H1 (cell line): ENCODE data around the gene POLA2. TPM values are rescaled to one million over a fixed set of nuclear protein-coding genes. Genes with fewer than 3 reads are reported as not detected.
A peak's percentile ranks its signal among the peaks of the same experiment; 100 is the strongest.

ENCODE experiments used
- CTCF ChIA-PET: fragments of 300-600 bp; sonication (Branson Sonifier 250); formaldehyde crosslinking; loops from one replicate; lab custom pipeline; 2021; ENCODE audit not compliant: partially characterized antibody; lab: Charles Lee
- POLR2A ChIA-PET: fragments of 300-600 bp; sonication (Branson Sonifier 250); formaldehyde crosslinking; loops from one replicate; lab custom pipeline; 2021; ENCODE audit warnings: inconsistent platforms; ENCODE audit not compliant: partially characterized antibody; lab: Charles Lee
- DNase-seq, 2 experiments: peaks; one replicate each; pipeline versions ENCODE4 v3.0.0 to v3.0.0-alpha.2; 2010 to 2022; ENCODE audit warnings: low spot score in 2 of 2, low read depth in 1 of 2, mixed read lengths in 1 of 2
- FAIRE-seq: peaks from 2 replicates; lab custom pipeline; 2011; peaks lifted over from hg19 to GRCh38; lab: Jason Lieb, UNC
- H2AFZ ChIP-seq: 2 replicates; pipeline ENCODE4 v1.8.1; 2012; ENCODE audit warnings: low read length, inconsistent platforms
- H2AK5ac ChIP-seq: 2 replicates; pipeline ENCODE4 v1.6.1; 2013; ENCODE audit warnings: low read depth, low read length
- H2BK120ac ChIP-seq: replicated peaks from 2 replicates; pipeline ENCODE3; 2013; ENCODE audit warnings: low read depth, low read length, inconsistent platforms
- H2BK12ac ChIP-seq: 2 replicates; pipeline ENCODE4 v1.6.1; 2013; ENCODE audit warnings: low read depth, low read length
- H2BK15ac ChIP-seq: 2 replicates; pipeline ENCODE4 v1.6.1; 2013; ENCODE audit warnings: low read length
- H2BK20ac ChIP-seq: 2 replicates; pipeline ENCODE4 v1.6.1; 2013; ENCODE audit warnings: low read length
- H2BK5ac ChIP-seq: 2 replicates; pipeline ENCODE4 v1.6.1; 2013; ENCODE audit warnings: low read depth, low read length
- H3K14ac ChIP-seq: 2 replicates; pipeline ENCODE4 v1.6.1; 2013; ENCODE audit warnings: inconsistent platforms; ENCODE audit not compliant: insufficient read length
- H3K18ac ChIP-seq: 2 replicates; pipeline ENCODE4 v1.6.1; 2013; ENCODE audit warnings: low read length; ENCODE audit errors: extremely low read depth
- H3K23ac ChIP-seq: 2 replicates; pipeline ENCODE4 v1.6.1; 2013; ENCODE audit warnings: inconsistent platforms; ENCODE audit not compliant: insufficient read length
- H3K23me2 ChIP-seq: 2 replicates; pipeline ENCODE4 v1.6.1; 2013; ENCODE audit warnings: low read depth, low read length
- H3K27ac ChIP-seq: 2 replicates; pipeline ENCODE4 v1.6.1; 2011; ENCODE audit warnings: low read depth, low read length, inconsistent platforms
- H3K27me3 ChIP-seq, 4 experiments: replicated peaks in 1 of 4; 1 replicate in 1 of 4; 2 replicates in 3 of 4; pipeline versions ENCODE4 v1.6.1 to v1.8.1; 2011 to 2013; ENCODE audit warnings: low read length in 3 of 4, mild to moderate bottlenecking in 3 of 4, inconsistent platforms in 2 of 4, mixed read lengths in 2 of 4, moderate library complexity in 1 of 4; ENCODE audit not compliant: control insufficient read depth in 3 of 4, insufficient read depth in 3 of 4; ENCODE audit errors: extremely low read depth in 1 of 4
- H3K36me3 ChIP-seq, 4 experiments: 2 replicates each; pipeline versions ENCODE4 v1.6.1 to v1.8.1; 2011 to 2013; ENCODE audit warnings: mild to moderate bottlenecking in 4 of 4, low read length in 3 of 4, moderate library complexity in 2 of 4, control low read depth in 1 of 4, inconsistent platforms in 1 of 4; ENCODE audit not compliant: insufficient read depth in 4 of 4, control insufficient read depth in 2 of 4
- H3K4ac ChIP-seq: replicated peaks from 2 replicates; pipeline ENCODE3; 2013; ENCODE audit warnings: low read length, low read depth, mixed read lengths, inconsistent platforms; ENCODE audit not compliant: insufficient read length
- H3K4me1 ChIP-seq, 4 experiments: replicated peaks in 1 of 4; 1 replicate in 1 of 4; 2 replicates in 3 of 4; pipeline versions ENCODE4 v1.6.1 to v1.8.1; 2011 to 2013; ENCODE audit warnings: low read length in 3 of 4, inconsistent platforms in 2 of 4, mixed read lengths in 1 of 4; ENCODE audit not compliant: insufficient read depth in 4 of 4, control insufficient read depth in 3 of 4
- H3K4me2 ChIP-seq, 2 experiments: 2 replicates each; pipeline versions ENCODE4 v1.6.1 to v1.8.1; 2011 to 2013; ENCODE audit warnings: low read depth in 2 of 2, low read length in 2 of 2, control low read depth in 1 of 2, inconsistent platforms in 1 of 2, mild to moderate bottlenecking in 1 of 2; ENCODE audit not compliant: insufficient read depth in 1 of 2
- H3K4me3 ChIP-seq, 4 experiments: fragments of 200-600, 300-600 bp in 1 of 4; sonication (generic), shearing (Covaris generic), sonication (Bioruptor Twin) in 1 of 4; 2 replicates each; pipeline versions ENCODE4 v1.5.1 to v1.8.1; 2011 to 2016; ENCODE audit warnings: low read length in 4 of 4, low read depth in 3 of 4, control low read depth in 2 of 4, inconsistent platforms in 2 of 4, mild to moderate bottlenecking in 2 of 4, mixed read lengths in 1 of 4, moderate library complexity in 1 of 4; ENCODE audit not compliant: insufficient read depth in 2 of 4; ENCODE audit errors: extremely low read depth in 1 of 4
- H3K56ac ChIP-seq: replicated peaks from 2 replicates; pipeline ENCODE3; 2013; ENCODE audit warnings: low read depth, mild to moderate bottlenecking, mixed read lengths, low read length, inconsistent platforms; ENCODE audit not compliant: insufficient read length
- H3K79me1 ChIP-seq: 2 replicates; pipeline ENCODE4 v1.6.1; 2013; ENCODE audit warnings: low read depth, low read length, control low read depth
- H3K79me2 ChIP-seq, 2 experiments: 2 replicates each; pipeline versions ENCODE4 v1.6.1 to v1.8.1; 2012 to 2013; ENCODE audit warnings: low read length in 2 of 2, mild to moderate bottlenecking in 2 of 2, inconsistent platforms in 1 of 2; ENCODE audit not compliant: insufficient read depth in 2 of 2, control insufficient read depth in 1 of 2
- H3K9ac ChIP-seq, 4 experiments: replicated peaks in 1 of 4; 1 replicate in 1 of 4; 2 replicates in 3 of 4; pipeline versions ENCODE4 v1.6.1 to v1.8.1; 2011 to 2013; ENCODE audit warnings: low read depth in 3 of 4, low read length in 3 of 4, control low read depth in 2 of 4, mild to moderate bottlenecking in 2 of 4, moderate library complexity in 2 of 4, inconsistent platforms in 1 of 4; ENCODE audit errors: extremely low read depth in 1 of 4
- H3K9me3 ChIP-seq, 2 experiments: 2 replicates each; pipeline versions ENCODE4 v1.6.1 to v1.8.1; 2012 to 2013; ENCODE audit warnings: mild to moderate bottlenecking in 2 of 2, moderate library complexity in 2 of 2, control low read depth in 1 of 2, inconsistent platforms in 1 of 2, low read depth in 1 of 2, low read length in 1 of 2, mixed read lengths in 1 of 2; ENCODE audit not compliant: insufficient read depth in 2 of 2
- H4K20me1 ChIP-seq, 2 experiments: replicated peaks in 1 of 2; 2 replicates each; pipeline versions ENCODE3 to v1.8.1; 2011 to 2013; ENCODE audit warnings: inconsistent platforms in 2 of 2, low read length in 2 of 2, mild to moderate bottlenecking in 1 of 2; ENCODE audit not compliant: insufficient read depth in 2 of 2, control insufficient read depth in 1 of 2
- H4K5ac ChIP-seq: 2 replicates; pipeline ENCODE4 v1.6.1; 2013; ENCODE audit warnings: low read length, low read depth, mixed read lengths, inconsistent platforms; ENCODE audit not compliant: insufficient read length
- H4K8ac ChIP-seq: 2 replicates; pipeline ENCODE4 v1.8.0; 2013; ENCODE audit warnings: mild to moderate bottlenecking, moderate library complexity, low read length, inconsistent platforms; ENCODE audit not compliant: insufficient read depth; ENCODE audit errors: extremely low read depth
- H4K91ac ChIP-seq: replicated peaks from 2 replicates; pipeline ENCODE3; 2013; ENCODE audit warnings: low read length, mixed read lengths, inconsistent platforms; ENCODE audit not compliant: insufficient read length
- POLR2AphosphoS5 ChIP-seq: IDR thresholded peaks from 2 replicates; pipeline ENCODE4 v1.6.1; 2011; ENCODE audit warnings: low read depth, low read length
- TAF1 ChIP-seq: IDR thresholded peaks from 2 replicates; pipeline ENCODE4 v1.6.1; 2011; ENCODE audit warnings: mild to moderate bottlenecking, low read depth, low read length
- WGBS, 2 experiments: shearing (Covaris generic) in 1 of 2; methylation state at CpG; one replicate each; pipeline versions ENCODE4 v1.1.6 to v1.1.7; 2013 to 2015; ENCODE audit warnings: low lambda C conversion rate in 2 of 2, mixed read lengths in 2 of 2, inconsistent platforms in 1 of 2, low coverage in 1 of 2, missing lambda C conversion rate in 1 of 2; ENCODE audit not compliant: insufficient replicate concordance in 2 of 2, insufficient coverage in 1 of 2, insufficient read length in 1 of 2; ENCODE audit errors: extremely low coverage in 1 of 2, missing lambda C conversion rate in 1 of 2; 5-methylcytosine and 5-hydroxymethylcytosine counted together
- polyA plus RNA-seq, 7 experiments: library from polyadenylated mRNA; depleted of rRNA in 3 of 7; stranded (reverse) in 5 of 7; unstranded in 2 of 7; fragments of >200 nt in 5 of 7; fragments of 200-250 nt in 2 of 7; gene quantifications; 1 replicate in 5 of 7; 2 replicates in 1 of 7; 4 replicates in 1 of 7; pipeline versions ENCODE4 v1.2.1 to v1.2.3, GENCODE V29; 2011 to 2013; ENCODE audit warnings: missing spikeins in 2 of 7, mixed read lengths in 2 of 7
- total RNA-seq: library from RNA; stranded (reverse); fragmentation: NEBNext Ultra II Directional; extraction: Animal tissue kit (Norgen Biotek cat#: 25700); gene quantifications from 2 replicates; pipeline ENCODE4 v1.2.1, GENCODE V29; 2021

The POLA2 gene
- total and polyA plus RNA-seq, 2 of the 8 experiments (the other 6 are each of a cell fraction or from before 2014, with no cell fraction given): 31.2 to 55.9 TPM

- Histone ChIP-seq H4K8ac (no peak overlapping the region), H3K4me2 (no peak overlapping the region), H3K23me2 (peaks cover 3% of the 10 kb centered on the region; the same call in 1 of the 2 replicates), H3K36me3 (peaks cover 0 to 4% (median 0%) of the 10 kb centered on the region in 4 experiments; a peak in 2 of 8 replicates), H4K91ac (no peak overlapping the region), H3K9me3 (no peaks in the 10 kb centered on the region), H3K23ac (no peak overlapping the region), H3K4me1 (peaks cover 0 to 4% (median 0%) of the 10 kb centered on the region in 4 experiments; a peak in 2 of 7 replicates), H4K5ac (no peak overlapping the region), H2AK5ac (no peak overlapping the region), H3K79me2 (no peaks in the 10 kb centered on the region), H3K4me3 (no peak overlapping the region), H2BK120ac (no peak overlapping the region), H4K20me1 (peaks cover 0 to 10% of the 10 kb centered on the region in 2 experiments), H3K18ac (no peak overlapping the region), H2BK5ac (no peak overlapping the region), H3K56ac (no peak overlapping the region), H2BK15ac (no peak overlapping the region), H2AFZ (no peak overlapping the region), H2BK20ac (0 out of 2 replicates have a peak overlapping the region, but pooled peaks have one; percentile 18), H2BK12ac (no peak overlapping the region), H3K27me3 (peaks cover 0 to 3% (median 1%) of the 10 kb centered on the region in 4 experiments; a peak in 4 of 7 replicates), H3K9ac (no peak overlapping the region), H3K4ac (no peak overlapping the region), H3K14ac (no peak overlapping the region), H3K79me1 (no peaks in the 10 kb centered on the region; the same call in 1 of the 2 replicates), H3K27ac (no peak overlapping the region)
- WGBS, 2 experiments: 93% methylated on average over 6 of the region's 6 CpGs; no CpG with 5 or more reads in 1 of the 2 experiments
- TF ChIP-seq POLR2AphosphoS5 (0 out of 2 replicates have a peak, but pooled peaks have one; percentile 17), TAF1 (no peak)
- FAIRE-seq (no peak), DNase-seq (no peak)
- ChIA-PET CTCF (interaction anchor here (45.6 to 52.8 kb wide), 2 partner anchors 7 to 21 kb away, joined by 1179 read pairs; partner anchors contain the start of genes CDC42EP2 and DPF2), POLR2A (interaction anchor here (0.8 to 14.1 kb wide), 3 partner anchors 7 to 22 kb away, joined by 3 to 208 read pairs (median 99); partner anchors contain the start of genes CDC42EP2 and DPF2)
These were observed 45.8 kb downstream of the POLA2 start for GRCh38 chr11:65307298-65308229.
